ENCODE data around the gene LRRC53.

Gene LRRC53

GRCh38 chr1:74427681-74428080 lies 84.7 kb downstream of the LRRC53 start:
- H3K36me3 ChIP-seq (ENCODE audit: control insufficient read depth in 1 of 2, insufficient read depth in 2 of 2, low read length in 2 of 2), result no peaks in the 10 kb centered on the region
- peaks cover 0 to 7% of the 10 kb centered on the region in 2 donors for H3K4me1 ChIP-seq (ENCODE audit: control insufficient read depth in 1 of 2, insufficient read depth in 2 of 2, low read length in 2 of 2)
- no peak overlapping the region for H3K4me3 ChIP-seq (ENCODE audit: low read depth in 1 of 2, low read length in 2 of 2)
- no peak overlapping the region for H3K27ac ChIP-seq (ENCODE audit: low read length)
- H3K9me3 ChIP-seq (ENCODE audit: control insufficient read depth in 1 of 2, low read length in 2 of 2), result no peaks in the 10 kb centered on the region
- H3K27me3 ChIP-seq (ENCODE audit: low read depth, low read length), result no peaks in the 10 kb centered on the region

GRCh38 chr1:74426208-74426937 lies 86.0 kb downstream of the LRRC53 start:
- Histone ChIP-seq H3K4me3 (ENCODE audit: low read depth in 1 of 2, low read length in 2 of 2) (no peak overlapping the region), H3K27me3 (ENCODE audit: low read depth, low read length) (no peaks in the 10 kb centered on the region)

GRCh38 chr1:74425676-74426075 lies 86.7 kb downstream of the LRRC53 start:
- peaks cover 0 to 7% of the 10 kb centered on the region in 2 donors for H3K4me1 ChIP-seq (ENCODE audit: control insufficient read depth in 1 of 2, insufficient read depth in 2 of 2, low read length in 2 of 2)
- no peaks in the 10 kb centered on the region for H3K36me3 ChIP-seq (ENCODE audit: control insufficient read depth in 1 of 2, insufficient read depth in 2 of 2, low read length in 2 of 2)
- H3K4me3 ChIP-seq (ENCODE audit: low read depth in 1 of 2, low read length in 2 of 2), result no peak overlapping the region
- no peaks in the 10 kb centered on the region for H3K9me3 ChIP-seq (ENCODE audit: control insufficient read depth in 1 of 2, low read length in 2 of 2)
- no peaks in the 10 kb centered on the region for H3K27me3 ChIP-seq (ENCODE audit: low read depth, low read length)
- H3K27ac ChIP-seq (ENCODE audit: low read length), result no peak overlapping the region

More at GRCh38 chr1:74426208-74426937, 86.0 kb downstream of the LRRC53 start:
- Histone ChIP-seq H3K9me3 (ENCODE audit: control insufficient read depth in 1 of 2, low read length in 2 of 2) (no peaks in the 10 kb centered on the region), H3K27ac (ENCODE audit: low read length) (no peak overlapping the region), H3K4me1 (ENCODE audit: control insufficient read depth in 1 of 2, insufficient read depth in 2 of 2, low read length in 2 of 2) (peaks cover 0 to 7% of the 10 kb centered on the region in 2 donors), H3K36me3 (ENCODE audit: control insufficient read depth in 1 of 2, insufficient read depth in 2 of 2, low read length in 2 of 2) (no peaks in the 10 kb centered on the region)

GRCh38 chr1:74423471-74423870 lies 88.9 kb downstream of the LRRC53 start:
- Histone ChIP-seq H3K27me3 (ENCODE audit: low read depth, low read length) (no peaks in the 10 kb centered on the region), H3K27ac (ENCODE audit: low read length) (no peak overlapping the region), H3K9me3 (ENCODE audit: control insufficient read depth in 1 of 2, low read length in 2 of 2) (no peaks in the 10 kb centered on the region), H3K4me1 (ENCODE audit: control insufficient read depth in 1 of 2, insufficient read depth in 2 of 2, low read length in 2 of 2) (peaks cover 0 to 7% of the 10 kb centered on the region in 2 donors), H3K4me3 (ENCODE audit: low read depth in 1 of 2, low read length in 2 of 2) (no peak overlapping the region), H3K36me3 (ENCODE audit: control insufficient read depth in 1 of 2, insufficient read depth in 2 of 2, low read length in 2 of 2) (no peaks in the 10 kb centered on the region)

GRCh38 chr1:74422421-74423292 lies 89.8 kb downstream of the LRRC53 start:
- no peaks in the 10 kb centered on the region for H3K36me3 ChIP-seq (ENCODE audit: control insufficient read depth in 1 of 2, insufficient read depth in 2 of 2, low read length in 2 of 2)
- H3K27me3 ChIP-seq (ENCODE audit: low read depth, low read length), result no peaks in the 10 kb centered on the region
- H3K4me1 ChIP-seq (ENCODE audit: control insufficient read depth in 1 of 2, insufficient read depth in 2 of 2, low read length in 2 of 2), result peaks cover 0 to 7% of the 10 kb centered on the region in 2 donors
- no peaks in the 10 kb centered on the region for H3K9me3 ChIP-seq (ENCODE audit: control insufficient read depth in 1 of 2, low read length in 2 of 2)
- no peak overlapping the region for H3K4me3 ChIP-seq (ENCODE audit: low read depth in 1 of 2, low read length in 2 of 2)
- H3K27ac ChIP-seq (ENCODE audit: low read length), result no peak overlapping the region

GRCh38 chr1:74420467-74420866 lies 91.9 kb downstream of the LRRC53 start:
- no peaks in the 10 kb centered on the region for H3K27me3 ChIP-seq (ENCODE audit: low read depth, low read length)
- H3K9me3 ChIP-seq (ENCODE audit: control insufficient read depth in 1 of 2, low read length in 2 of 2), result no peaks in the 10 kb centered on the region
- H3K27ac ChIP-seq (ENCODE audit: low read length), result no peak overlapping the region
- no peak overlapping the region for H3K4me3 ChIP-seq (ENCODE audit: low read depth in 1 of 2, low read length in 2 of 2)
- H3K4me1 ChIP-seq (ENCODE audit: control insufficient read depth in 1 of 2, insufficient read depth in 2 of 2, low read length in 2 of 2), result no peaks in the 10 kb centered on the region
- H3K36me3 ChIP-seq (ENCODE audit: control insufficient read depth in 1 of 2, insufficient read depth in 2 of 2, low read length in 2 of 2), result no peaks in the 10 kb centered on the region
